GM19043 (cell line): Measurements from ENCODE around the gene ZNF407.
A peak's percentile ranks its signal among the peaks of the same experiment; 100 is the strongest.

Experiments used
- ATAC-seq: cut with Tn5 transposase; IDR thresholded peaks from one replicate; pipeline ENCODE4 v1.9.1; 2021; ENCODE audit warnings: low read depth; ENCODE audit not compliant: unreplicated experiment

Gene ZNF407

DNA sequence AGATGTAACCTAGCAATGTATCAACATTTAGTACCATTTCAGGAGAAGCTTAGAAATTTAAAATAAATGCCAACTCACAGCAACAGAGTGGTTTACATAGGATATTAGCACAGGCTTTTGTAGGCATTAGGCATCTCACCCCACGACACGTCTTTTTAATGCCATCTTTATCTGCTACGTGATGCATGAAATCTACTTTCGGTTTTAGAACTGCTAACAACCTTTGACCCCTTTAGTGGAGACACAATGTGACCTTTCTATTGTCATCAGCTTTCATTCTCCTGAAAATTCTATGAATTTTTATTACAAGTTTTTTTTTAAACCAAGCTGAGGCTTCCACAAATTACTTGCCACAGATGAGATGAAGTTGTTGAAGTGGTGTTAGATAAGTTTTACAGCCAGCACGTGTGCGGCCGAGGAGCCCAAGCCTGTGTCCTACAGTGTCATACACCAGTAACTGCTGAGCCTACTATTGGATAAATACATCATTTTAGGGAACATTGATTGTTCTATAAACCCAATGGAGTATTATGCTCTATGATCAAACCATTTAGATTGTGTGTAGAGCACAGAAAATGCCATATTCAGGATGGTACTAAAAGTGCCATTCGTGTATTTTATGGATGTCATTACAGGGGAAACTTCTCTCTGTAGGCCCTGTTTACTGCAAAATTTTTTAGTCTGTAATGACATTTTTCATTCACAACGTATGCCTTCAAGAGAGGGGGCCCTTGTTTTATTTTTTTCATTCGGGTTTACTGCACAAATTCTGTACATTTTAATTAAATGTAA is 459.7 kb downstream of the ZNF407 start:
- no peak for ATAC-seq

DNA sequence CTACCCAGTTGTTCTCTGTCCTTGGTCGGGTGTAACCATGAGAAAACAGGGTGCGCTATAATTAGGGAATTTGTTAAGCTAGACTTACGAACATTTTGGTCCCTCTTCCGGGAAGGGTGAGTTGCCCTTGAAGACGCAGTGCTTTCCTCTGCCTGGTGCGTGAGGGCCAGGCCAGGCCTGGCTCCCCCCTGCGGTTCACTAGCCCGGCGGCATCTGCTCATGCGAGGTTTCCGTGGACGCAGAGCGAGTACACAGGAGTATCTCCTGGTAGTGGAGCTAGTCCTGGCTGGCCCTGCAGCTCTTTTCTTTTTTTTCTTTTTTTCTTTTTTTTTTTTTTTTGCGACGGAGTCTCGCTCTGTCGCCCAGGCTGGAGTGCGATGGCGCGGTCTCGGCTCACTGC is 462.5 kb downstream of the ZNF407 start:
- ATAC-seq, result no peak

DNA sequence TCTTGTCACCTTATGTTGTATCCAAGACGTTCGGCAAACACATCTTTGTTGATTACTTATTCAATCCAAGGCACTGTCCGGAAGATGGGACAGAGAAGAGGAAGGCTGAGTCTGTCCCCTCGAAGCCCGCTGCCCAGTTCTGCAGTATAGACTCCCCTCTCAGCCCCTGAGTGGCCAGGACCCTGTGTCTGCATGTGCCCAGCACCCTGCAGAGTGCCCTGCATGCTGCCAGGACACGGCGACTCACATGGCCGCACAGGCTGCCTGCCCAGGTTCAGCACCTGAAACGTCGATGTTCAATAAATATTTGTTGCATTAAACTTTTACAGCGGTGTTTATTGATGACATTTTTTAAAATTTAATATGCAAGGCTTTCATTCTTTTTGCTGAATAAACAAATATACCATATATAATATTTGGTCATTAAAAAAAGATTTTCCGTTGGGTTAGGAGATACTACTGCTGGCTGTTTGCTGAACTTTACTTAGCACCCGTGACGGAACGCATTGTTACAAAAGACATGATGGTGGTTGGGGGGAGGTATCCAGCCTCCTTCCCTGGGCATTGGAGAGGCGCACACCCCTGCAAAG is 464.7 kb downstream of the ZNF407 start:
- ATAC-seq, result no peak

DNA sequence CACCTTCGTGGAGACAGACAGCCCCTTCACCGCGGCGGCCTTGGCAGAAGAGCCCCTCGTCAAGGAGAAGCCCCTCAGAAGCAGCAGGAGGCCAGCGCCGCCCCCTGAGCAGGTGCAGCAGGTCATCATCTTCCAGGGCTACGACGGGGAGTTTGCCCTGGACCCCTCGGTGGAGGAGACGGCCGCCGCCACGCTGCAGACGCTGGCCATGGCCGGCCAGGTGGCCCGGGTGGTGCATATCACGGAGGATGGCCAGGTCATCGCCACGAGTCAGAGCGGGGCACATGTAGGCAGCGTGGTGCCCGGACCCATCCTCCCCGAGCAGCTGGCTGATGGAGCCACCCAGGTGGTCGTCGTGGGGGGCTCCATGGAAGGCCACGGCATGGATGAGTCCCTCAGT is 465.5 kb downstream of the ZNF407 start:
- no peak for ATAC-seq

DNA sequence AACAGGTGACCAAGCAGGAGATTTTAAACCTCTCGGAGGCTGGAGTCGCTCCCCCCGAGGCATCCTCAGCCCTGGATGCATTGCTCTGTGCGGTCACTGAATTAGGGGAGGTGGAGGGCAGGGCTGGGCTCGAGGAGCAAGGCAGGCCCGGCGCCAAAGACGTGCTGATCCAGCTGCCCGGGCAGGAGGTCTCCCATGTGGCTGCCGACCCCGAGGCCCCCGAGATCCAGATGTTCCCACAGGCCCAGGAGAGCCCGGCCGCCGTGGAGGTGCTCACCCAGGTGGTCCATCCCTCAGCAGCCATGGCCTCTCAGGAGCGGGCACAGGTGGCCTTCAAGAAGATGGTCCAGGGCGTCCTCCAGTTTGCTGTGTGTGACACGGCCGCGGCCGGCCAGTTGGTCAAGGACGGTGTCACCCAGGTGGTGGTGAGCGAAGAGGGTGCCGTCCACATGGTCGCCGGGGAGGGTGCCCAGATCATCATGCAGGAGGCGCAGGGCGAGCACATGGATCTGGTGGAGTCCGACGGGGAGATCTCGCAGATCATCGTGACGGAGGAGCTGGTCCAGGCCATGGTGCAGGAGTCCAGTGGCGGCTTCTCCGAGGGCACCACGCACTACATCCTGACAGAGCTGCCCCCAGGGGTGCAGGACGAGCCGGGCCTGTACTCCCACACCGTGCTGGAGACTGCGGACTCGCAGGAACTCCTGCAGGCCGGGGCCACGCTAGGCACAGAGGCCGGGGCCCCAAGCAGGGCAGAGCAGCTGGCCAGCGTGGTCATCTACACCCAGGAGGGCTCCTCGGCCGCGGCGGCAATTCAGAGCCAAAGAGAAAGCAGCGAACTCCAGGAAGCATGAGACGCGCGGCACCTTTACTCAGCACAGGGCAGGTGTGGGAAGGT is 466.2 kb downstream of the ZNF407 start:
- ATAC-seq, result no peak

DNA sequence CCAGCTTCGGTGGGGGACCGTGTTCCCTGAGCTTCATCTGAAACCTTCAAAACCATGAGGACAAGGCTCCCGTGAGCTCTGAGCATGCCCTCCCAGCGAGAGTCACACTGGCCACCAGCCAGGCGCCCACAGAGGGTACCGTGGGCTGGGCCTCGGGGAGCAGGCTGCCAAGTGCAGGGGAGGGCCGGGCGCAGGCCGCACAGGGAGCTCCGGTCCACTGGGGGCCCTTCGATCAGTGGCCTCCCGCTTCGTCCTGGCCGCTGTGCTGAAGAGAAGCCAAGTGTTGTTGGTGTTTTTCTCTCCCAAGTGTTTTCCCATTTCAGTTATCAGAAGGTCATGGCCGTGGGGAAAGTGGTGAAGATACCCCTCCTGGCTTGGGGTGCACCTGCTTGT is 466.8 kb downstream of the ZNF407 start:
- no peak for ATAC-seq

DNA sequence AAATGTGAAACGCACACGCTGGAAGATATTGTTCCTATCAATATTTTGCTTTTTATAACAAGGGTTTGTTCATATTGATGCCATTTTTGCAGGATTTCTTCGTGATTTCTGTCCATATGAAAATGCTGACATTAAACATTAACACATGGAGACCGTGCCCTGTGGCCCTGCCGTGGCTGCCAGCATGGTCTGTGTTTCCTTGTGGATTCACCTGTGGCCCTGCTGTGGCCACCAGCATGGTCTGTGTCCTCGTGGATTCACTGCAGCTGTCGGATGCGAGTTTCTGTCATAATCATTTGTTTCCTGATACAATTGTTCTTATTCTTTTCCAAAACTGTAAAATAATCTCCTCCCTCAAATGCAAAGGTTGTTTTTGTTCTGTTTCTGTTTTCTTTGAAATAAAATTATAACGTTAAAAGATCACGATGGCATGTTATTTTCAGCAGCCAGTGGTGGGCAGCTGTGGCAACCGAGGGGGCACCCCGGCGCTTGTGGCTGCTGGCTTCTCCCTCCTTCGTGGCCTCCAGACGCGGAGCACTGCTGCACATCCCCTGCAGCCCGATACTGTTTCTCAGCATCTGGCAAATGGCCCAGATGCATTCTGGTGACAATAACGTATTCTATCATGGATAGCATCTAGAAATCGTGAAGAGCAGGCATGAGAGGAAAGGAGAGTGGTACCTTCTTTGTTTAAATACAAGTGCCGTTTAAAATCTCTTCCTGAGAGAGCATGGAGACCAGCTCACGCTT is 467.8 kb downstream of the ZNF407 start:
- no peak for ATAC-seq

DNA sequence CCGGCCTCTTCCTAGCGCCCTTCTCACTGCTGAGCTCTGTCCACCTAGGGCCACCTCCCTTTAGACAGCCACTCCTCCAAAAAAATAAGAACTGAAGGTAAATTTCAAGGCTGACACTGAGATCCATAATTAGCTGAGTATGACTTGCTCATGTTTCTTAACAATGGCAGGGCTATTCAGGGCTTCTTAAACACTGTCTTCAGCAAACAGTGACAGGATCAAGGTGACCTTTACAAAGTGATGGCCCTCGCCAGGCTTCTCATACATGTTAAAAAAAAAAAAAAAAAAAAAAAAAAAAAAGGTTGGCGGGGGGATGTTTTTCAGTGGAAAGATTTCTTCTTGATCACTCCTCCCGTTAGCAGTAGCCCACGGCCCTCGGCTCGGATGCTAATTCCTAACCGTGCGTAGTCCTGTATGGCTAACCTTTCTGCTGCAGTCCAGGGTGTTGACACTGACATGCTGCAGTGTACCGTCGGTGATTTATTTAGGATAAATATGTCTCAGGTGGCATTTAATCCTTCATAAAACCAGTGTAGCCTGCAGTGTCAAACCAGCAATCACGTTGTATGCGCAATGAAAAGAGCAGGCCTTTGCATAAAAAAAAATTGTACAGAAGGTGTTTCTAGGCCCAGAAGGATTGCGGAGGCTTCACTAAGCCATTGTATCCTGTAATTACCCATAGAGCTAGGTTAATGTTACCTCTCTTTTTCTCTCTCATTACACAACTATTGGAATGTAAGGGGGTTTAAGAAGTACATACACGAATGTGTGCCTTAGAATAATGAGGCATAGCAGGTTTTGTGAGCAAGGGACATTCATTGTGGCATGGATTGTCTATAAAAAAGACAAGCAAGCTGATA is 468.6 kb downstream of the ZNF407 start:
- ATAC-seq, result no peak

DNA sequence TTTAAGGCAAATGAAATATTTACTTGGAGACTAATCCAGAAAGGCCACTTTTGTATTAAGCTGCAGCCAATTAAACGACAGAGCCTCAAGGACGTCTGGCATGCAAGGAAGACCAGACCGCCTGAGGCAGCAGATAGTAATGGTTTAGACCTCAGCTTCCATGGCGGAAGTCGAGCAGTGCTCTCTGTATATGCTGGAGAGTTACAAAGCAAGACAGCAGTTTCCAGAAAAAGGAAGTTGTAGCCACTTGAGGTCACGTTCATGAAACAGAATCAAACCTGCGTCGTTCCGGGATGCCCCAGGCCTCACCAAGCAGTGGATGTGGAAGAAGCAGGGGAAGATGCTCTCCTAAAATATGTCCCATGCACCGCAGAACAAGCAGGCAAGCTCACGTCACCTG is 469.3 kb downstream of the ZNF407 start:
- no peak for ATAC-seq

DNA sequence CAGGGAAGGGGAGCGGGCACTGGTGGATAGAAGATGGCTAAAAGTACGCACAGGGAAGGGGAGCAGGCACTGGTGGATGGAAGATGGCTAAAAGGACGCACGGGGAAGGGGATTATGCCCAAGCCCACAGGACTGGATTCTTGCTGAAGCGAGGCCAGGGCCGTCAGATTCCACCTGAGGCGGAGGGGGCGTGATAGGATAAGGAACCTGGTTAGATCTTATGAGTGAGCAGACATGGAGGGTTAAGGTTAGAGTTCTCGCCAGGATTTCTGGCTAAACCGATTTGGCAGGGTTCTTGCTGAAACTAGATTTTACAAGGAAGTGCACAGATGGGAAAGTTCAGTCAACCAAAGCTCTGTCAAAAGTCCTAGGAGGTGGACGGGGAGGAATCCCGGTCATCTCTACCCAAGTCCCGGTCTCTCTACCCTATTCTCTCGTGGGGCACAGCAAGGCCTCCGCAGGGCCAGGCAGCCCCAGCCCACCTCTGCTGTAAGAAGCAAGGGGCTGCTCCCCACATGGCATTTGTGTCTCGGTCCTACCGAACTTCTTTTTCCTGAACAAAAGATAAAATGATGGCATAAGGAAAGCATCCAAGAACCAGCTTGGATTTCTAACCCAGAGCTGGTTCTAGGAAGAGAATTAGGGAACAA is 470.5 kb downstream of the ZNF407 start:
- no peak for ATAC-seq

DNA sequence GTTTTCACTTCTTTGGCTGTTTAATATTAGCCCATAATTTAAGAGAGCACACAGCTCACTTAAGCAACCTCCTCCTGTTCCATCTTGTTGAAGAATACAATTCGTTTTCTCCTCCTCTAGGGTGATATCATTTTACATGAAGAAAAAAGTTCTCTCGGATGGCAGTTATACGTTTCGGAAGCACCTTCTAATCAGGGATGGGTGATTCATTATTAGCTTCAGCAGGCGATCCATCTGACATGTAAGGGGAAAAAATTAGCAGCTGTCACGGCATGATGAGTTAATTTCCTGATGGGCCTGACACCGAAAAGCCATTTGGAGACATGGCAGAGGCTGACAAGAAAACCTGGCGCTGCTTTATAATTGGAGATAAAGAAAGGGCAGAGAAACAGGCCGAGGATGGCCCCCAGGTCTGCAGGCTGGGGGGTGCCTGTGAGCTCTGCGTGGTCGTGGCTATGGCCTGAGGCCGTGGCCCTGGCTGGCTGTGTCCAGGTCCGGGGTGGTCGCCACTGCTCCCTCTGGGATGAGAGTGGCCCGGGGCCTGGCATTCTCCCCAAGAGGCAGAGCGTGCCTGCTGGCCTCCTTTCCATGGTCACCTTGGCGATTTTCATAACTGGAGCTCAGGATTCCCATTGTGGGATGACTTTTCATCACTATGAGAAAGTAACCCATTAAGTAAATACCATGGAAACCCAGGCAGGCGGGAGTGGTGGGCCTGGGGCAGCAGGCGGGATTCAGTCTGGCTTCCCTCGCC is 471.2 kb downstream of the ZNF407 start:
- no peak for ATAC-seq

DNA sequence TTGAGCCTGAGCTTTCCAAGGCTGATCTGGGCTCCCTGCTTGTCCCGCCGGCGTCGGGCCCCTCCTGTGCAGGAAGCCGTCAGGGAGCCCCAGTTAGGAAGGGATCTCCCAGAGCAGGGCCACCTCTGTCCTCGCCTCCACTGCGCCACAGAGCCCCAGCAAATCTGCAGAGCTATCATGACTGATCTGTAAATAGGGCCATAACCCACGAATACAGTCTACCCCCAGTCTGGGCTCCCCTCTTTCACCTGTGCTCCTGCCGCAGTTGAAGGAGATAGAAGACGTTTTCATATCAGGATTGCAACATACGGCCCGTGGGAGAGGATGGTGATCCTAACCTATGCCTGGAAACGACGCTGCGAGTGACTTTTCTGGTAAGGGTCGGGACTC is 472.6 kb downstream of the ZNF407 start:
- ATAC-seq, result no peak

DNA sequence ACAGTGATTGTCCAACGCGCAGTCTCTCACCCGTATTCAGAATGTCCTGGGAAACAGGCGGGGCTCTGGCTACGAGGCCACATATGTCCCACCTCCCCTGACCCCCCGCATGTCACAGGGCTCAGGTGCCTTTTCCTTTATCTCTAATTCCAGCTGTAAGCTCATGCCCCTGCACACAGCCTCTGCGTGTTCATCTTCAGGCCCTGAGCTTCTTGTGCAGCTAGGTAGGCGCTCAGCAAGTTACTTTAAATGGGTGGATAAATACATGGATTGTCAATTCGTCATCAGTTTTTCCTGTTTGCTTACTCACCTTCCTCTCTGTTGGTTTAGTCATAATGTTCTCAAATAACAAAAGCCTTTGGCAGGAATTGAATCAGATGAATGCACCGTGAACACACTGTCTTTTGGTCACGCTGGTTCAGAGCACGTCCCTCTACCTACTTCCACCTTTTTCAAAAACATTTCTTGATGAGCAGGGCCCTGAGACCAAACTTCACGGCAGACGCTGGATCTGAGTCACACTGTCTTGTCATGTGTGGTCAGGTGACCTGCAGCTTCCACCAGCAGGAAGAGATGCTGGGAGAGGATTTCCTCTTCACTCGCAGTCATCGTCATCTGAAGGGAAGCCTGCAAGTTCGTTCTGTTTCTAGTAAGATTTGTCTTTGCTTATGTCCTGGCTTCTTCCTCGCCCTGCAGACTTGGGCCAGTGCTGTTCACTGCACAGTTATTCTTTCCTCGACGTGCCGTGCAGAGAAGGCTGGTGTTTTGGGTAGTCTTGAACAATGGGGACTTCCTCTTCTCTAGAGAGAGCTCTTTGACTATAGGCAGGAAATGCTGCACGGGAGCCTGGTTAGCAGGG is 473.2 kb downstream of the ZNF407 start:
- ATAC-seq, result peak; percentile 76

DNA sequence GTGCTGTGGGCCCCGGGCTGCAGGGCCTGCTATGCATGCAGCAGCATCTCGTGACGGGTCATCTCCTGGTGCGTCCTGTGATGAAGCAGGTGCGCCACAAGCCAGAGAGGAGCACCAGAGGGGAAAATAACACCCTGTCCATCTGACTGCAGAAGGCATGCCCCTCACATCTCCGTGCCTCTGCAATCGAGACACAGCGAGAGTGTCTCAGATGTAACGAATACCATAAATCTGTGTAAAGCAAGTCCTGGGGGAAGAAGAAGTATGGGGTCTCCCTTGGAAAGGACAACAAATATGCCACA is 473.8 kb downstream of the ZNF407 start:
- no peak for ATAC-seq

DNA sequence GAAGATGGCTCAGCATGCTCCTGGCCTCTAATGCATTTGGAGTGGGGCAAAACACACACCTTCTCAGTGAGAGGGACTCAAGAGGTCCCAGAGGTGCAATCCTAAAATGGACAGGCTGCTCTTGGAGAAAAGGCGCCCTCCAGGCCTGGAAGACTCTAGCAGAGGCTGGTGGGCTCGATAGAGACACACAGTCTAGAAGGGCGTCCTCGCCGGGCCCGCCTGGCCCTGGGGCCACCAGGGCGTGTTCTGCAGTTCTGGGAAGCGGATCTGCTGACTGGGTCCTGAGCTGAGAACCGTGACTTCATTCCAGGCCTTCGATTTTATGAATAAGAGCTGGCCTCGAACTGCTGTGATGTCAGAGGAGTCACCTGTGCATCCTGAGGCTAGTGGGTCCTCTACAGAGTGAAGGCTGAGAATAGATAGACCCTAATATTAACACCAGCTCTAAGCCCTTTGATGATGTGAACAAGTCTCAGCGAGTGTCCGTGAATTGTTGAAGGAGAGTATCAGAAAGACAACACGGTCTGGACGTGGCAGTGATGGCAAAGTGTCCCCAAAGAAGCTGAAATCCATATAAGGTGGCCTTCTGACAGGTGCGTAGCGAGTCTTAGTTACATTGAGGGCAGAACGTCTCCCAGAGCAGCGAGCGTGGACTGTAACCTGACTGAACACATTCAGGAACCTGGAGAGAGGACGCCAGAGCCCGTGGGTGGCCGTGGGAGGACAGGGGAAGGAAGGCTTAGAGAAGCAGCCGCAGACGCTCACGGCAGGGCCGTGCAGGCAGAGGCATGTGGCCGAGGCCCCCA is 474.4 kb downstream of the ZNF407 start:
- ATAC-seq, result no peak

DNA sequence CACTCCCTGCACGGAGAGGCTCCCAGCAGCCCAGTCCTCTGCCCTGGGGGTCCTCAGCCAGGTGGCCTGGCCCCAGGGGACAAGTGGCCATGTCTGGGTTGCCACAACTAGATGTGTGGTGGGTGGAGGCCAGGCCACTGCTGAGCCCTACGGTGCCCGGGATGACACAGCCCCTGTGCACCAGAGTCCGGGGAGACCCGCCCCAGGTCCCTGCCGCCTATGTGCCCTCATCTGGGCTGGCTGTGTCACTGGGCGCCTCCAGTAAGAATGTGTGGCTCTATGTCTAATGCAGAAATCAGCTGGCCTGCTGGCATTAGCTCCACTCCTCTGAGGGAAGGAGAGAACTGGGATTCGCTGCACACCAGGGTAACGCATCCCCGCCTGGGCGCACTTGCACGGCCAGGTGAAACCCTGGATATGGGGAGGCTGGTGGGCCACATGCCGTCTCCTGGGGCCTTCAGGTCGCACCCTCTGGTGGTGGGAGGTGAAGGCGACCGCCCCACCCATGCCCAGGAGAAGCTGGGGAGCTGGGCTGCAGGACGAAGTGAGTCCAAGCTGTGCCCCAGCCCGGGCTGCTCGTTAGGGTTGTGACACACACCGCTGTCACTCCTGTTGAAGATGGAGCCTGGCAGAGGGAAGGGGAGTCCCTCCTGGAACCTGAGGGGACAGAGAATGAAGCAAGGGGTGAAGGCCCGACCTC is 475.2 kb downstream of the ZNF407 start:
- no peak for ATAC-seq

DNA sequence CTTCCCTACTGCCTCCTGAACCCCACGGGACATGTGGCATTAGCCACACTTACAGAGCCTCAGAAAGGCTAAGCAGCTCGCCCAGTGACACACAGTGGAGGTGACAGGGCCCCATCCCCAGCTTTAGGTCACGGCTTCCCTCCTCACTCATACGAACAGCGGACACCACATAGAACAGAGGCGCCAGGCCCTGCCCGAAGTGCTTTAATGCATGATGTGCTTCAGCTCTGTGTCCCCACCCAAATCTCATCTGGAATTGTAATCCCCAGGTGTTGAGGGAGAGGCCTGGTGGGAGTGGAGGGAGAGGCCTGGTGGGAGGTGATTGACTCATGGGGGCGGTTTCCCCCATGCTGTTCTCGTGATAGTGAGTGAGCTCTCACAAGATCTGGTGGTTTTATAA is 476.0 kb downstream of the ZNF407 start:
- ATAC-seq, result no peak
